H1 (cell line): ENCODE results near the gene ACP4.

Source experiments
- CBX8 ChIP-seq: fragments of 300-800, 300-1000 bp; sonication (generic); IDR thresholded peaks from 2 replicates; pipeline ENCODE4 v1.7.1; 2016; ENCODE audit warnings: low read depth, low read length, borderline replicate concordance
- EP300 ChIP-seq, 2 experiments: IDR thresholded peaks; 1 replicate in 1 of 2; 2 replicates in 1 of 2; pipeline ENCODE4 v1.6.1; 2011 to 2012; ENCODE audit warnings: low read depth in 2 of 2, low read length in 2 of 2, mild to moderate bottlenecking in 2 of 2, borderline replicate concordance in 1 of 2, inconsistent platforms in 1 of 2, moderate library complexity in 1 of 2
- FOSL1 ChIP-seq: IDR thresholded peaks from 2 replicates; pipeline ENCODE4 v1.6.1; 2011; ENCODE audit warnings: mild to moderate bottlenecking, low read depth, low read length, moderate library complexity; ENCODE audit not compliant: insufficient read depth
- HDAC2 ChIP-seq, 2 experiments: fragments of 300-600 bp in 1 of 2; sonication (generic) in 1 of 2; IDR thresholded peaks; 2 replicates each; pipeline ENCODE4 v1.6.1; 2011 to 2012; ENCODE audit warnings: low read depth in 2 of 2, low read length in 2 of 2, mild to moderate bottlenecking in 2 of 2, moderate library complexity in 2 of 2, borderline replicate concordance in 1 of 2, inconsistent platforms in 1 of 2
- KDM1A ChIP-seq: fragments of 200-600, 300-600 bp; sonication (generic); IDR thresholded peaks from 2 replicates; pipeline ENCODE4 v1.7.1; 2016; ENCODE audit warnings: mild to moderate bottlenecking, low read length, borderline replicate concordance
- POLR2A ChIP-seq, 2 experiments: IDR thresholded peaks; 1 replicate in 1 of 2; 2 replicates in 1 of 2; pipeline ENCODE4 v1.6.1; 2011; ENCODE audit warnings: low read depth in 2 of 2, low read length in 2 of 2, mild to moderate bottlenecking in 2 of 2; ENCODE audit errors: control extremely low read depth in 1 of 2
- RAD21 ChIP-seq, 2 experiments: IDR thresholded peaks in 1 of 2; conservative IDR thresholded peaks in 1 of 2; 2 replicates each; pipeline ENCODE4 v1.6.1; 2011; ENCODE audit warnings: low read depth in 2 of 2, low read length in 2 of 2, improper control_type of control experiment in 1 of 2, inconsistent platforms in 1 of 2, mild to moderate bottlenecking in 1 of 2, moderate library complexity in 1 of 2
- RXRA ChIP-seq: IDR thresholded peaks from 2 replicates; pipeline ENCODE4 v1.6.1; 2011; ENCODE audit warnings: low read depth, mild to moderate bottlenecking, low read length, moderate library complexity; ENCODE audit not compliant: insufficient read depth
- SP2 ChIP-seq: IDR thresholded peaks from 2 replicates; pipeline ENCODE4 v1.6.1; 2012; ENCODE audit warnings: mild to moderate bottlenecking, low read length, inconsistent platforms
- SP4 ChIP-seq: IDR thresholded peaks from 2 replicates; pipeline ENCODE4 v1.6.1; 2012; ENCODE audit warnings: low read length, inconsistent platforms
- YY1 ChIP-seq: IDR thresholded peaks from 2 replicates; pipeline ENCODE4 v1.6.1; 2011; ENCODE audit warnings: low read depth, mild to moderate bottlenecking, low read length
- TF ChIP-seq, protein P1 (sequence below), 3 experiments: IDR thresholded peaks; 1 replicate in 2 of 3; 2 replicates in 1 of 3; pipeline versions ENCODE4 v1.5.1 to v1.6.1; 2011; ENCODE audit warnings: low read length in 3 of 3, mild to moderate bottlenecking in 3 of 3, inconsistent platforms in 2 of 3, low read depth in 1 of 3, moderate library complexity in 1 of 3; ENCODE audit not compliant: insufficient read depth in 1 of 3; ENCODE audit errors: control extremely low read depth in 1 of 3

DNA sequence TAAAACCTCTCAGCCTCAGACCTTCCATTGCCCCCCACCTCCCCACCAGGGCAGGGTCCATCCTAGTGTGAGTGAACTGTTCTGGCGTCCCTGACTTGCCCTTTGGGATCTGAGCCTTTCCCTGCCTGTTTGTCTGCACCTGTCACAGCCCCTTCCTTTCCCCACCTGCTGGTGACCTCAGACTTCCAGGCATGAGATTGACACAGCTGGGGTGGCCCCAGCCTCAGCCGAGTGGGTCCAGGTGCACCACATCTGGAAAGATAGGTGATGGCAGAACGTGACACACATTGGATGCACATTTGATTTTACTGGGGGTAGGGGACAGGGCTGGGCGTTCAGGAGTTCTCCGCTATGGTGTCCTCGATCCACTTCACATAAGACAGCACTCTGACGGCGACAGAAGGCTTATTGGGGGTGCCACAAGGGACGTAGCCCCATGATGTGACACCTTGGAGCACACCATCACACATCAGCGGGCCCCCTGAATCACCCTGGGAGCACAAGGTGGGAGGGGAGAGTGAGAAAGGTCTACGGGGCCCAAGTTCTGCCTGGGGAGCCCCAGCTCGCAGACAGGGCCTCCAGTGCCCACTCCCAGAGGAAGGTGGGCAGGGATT is 28.8 kb downstream of the ACP4 start:
- no peak for TF ChIP-seq SP4
- TF ChIP-seq FOSL1, result no peak
- no peak for TF ChIP-seq YY1
- no peak for TF ChIP-seq POLR2A (IDR thresholded peaks at IDR 0.05; ENCODE audit: control extremely low read depth in 1 of 2, low read depth in 2 of 2, low read length in 2 of 2)
- TF ChIP-seq, protein P1, sequence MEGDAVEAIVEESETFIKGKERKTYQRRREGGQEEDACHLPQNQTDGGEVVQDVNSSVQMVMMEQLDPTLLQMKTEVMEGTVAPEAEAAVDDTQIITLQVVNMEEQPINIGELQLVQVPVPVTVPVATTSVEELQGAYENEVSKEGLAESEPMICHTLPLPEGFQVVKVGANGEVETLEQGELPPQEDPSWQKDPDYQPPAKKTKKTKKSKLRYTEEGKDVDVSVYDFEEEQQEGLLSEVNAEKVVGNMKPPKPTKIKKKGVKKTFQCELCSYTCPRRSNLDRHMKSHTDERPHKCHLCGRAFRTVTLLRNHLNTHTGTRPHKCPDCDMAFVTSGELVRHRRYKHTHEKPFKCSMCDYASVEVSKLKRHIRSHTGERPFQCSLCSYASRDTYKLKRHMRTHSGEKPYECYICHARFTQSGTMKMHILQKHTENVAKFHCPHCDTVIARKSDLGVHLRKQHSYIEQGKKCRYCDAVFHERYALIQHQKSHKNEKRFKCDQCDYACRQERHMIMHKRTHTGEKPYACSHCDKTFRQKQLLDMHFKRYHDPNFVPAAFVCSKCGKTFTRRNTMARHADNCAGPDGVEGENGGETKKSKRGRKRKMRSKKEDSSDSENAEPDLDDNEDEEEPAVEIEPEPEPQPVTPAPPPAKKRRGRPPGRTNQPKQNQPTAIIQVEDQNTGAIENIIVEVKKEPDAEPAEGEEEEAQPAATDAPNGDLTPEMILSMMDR (IDR thresholded peaks at IDR 0.05; ENCODE audit: control extremely low read depth in 1 of 3, insufficient read depth in 1 of 3, low read depth in 1 of 3, low read length in 3 of 3), result no peak
- TF ChIP-seq EP300 (IDR thresholded peaks at IDR 0.05; ENCODE audit: borderline replicate concordance in 1 of 2, low read depth in 2 of 2, low read length in 2 of 2), result no peak
- no peak for TF ChIP-seq RXRA
- TF ChIP-seq CBX8, result no peak
- TF ChIP-seq RAD21 (IDR thresholded peaks at IDR 0.05 in 1 of 2, conservative IDR thresholded peaks at IDR 0.05 in 1 of 2; ENCODE audit: low read depth in 2 of 2, low read length in 2 of 2), result no peak
- no peak for TF ChIP-seq HDAC2 (IDR thresholded peaks at IDR 0.05; ENCODE audit: borderline replicate concordance in 1 of 2, low read depth in 2 of 2, low read length in 2 of 2)
- TF ChIP-seq SP2, result no peak
- no peak for TF ChIP-seq KDM1A
